ENCODE measurements around the gene ZNF705A.
A peak's percentile ranks its signal among the peaks of the same experiment; 100 is the strongest.
"Not testable (repeated sequence)": the region's sequence is repeated elsewhere in the genome, so short reads cannot be mapped to it uniquely, and the experiment has no call there.

Gene ZNF705A

GRCh38 chr12:8154526-8154925 lies 2.3 kb upstream of the ZNF705A start:
- Histone ChIP-seq H4K91ac (ENCODE audit: low read length) (no peak overlapping the region), H3K27me3 (ENCODE audit: control insufficient read depth in 1 of 2, insufficient read depth in 1 of 2, low read length in 2 of 2) (peaks cover 0 to 6% of the 10 kb centered on the region in 2 experiments), H3K79me1 (replicated peaks; ENCODE audit: low read length, poor library complexity, severe bottlenecking) (no peaks in the 10 kb centered on the region), H4K8ac (ENCODE audit: low read length) (no peak overlapping the region), H3K9ac (ENCODE audit: low read length) (no peak overlapping the region), H2AFZ (ENCODE audit: low read depth, low read length) (no peak overlapping the region), H3K4me3 (ENCODE audit: insufficient read depth in 1 of 2, low read depth in 1 of 2, low read length in 2 of 2) (no peak overlapping the region), H3K18ac (ENCODE audit: low read depth in 1 of 2, low read length in 2 of 2) (no peak overlapping the region), H2BK120ac (ENCODE audit: low read depth, low read length) (no peak overlapping the region), H3K36me3 (ENCODE audit: control insufficient read depth in 1 of 2, insufficient read depth in 2 of 2, low read depth in 1 of 2, low read length in 2 of 2) (no peaks in the 10 kb centered on the region), H2BK5ac (ENCODE audit: low read depth, low read length, poor library complexity, severe bottlenecking) (no peak overlapping the region), H3K4ac (ENCODE audit: low read depth in 1 of 2, low read length in 2 of 2) (no peak overlapping the region), H3K27ac (ENCODE audit: low read length, poor library complexity, severe bottlenecking) (no peak overlapping the region), H3K14ac (ENCODE audit: low read length in 2 of 2) (no peak overlapping the region), H3K9me3 (ENCODE audit: control insufficient read depth, low read length) (no peaks in the 10 kb centered on the region), H3K23ac (ENCODE audit: low read length in 2 of 2) (no peak overlapping the region), H2BK15ac (ENCODE audit: low read depth, poor library complexity, severe bottlenecking) (no peak overlapping the region), H2AK5ac (ENCODE audit: low read length, severe bottlenecking) (no peak overlapping the region), H3K4me2 (ENCODE audit: low read length, poor library complexity, severe bottlenecking) (no peak overlapping the region), H3K4me1 (ENCODE audit: control insufficient read depth, insufficient read depth, low read depth, low read length) (no peaks in the 10 kb centered on the region), H2BK12ac (ENCODE audit: low read length in 2 of 2) (no peak overlapping the region)
- no peak for DNase-seq

- Histone ChIP-seq H3K36me3 (ENCODE audit: control insufficient read depth in 1 of 2, insufficient read depth in 2 of 2, low read depth in 1 of 2, low read length in 2 of 2) (no peaks in the 10 kb centered on the region), H3K27me3 (ENCODE audit: control insufficient read depth in 1 of 2, insufficient read depth in 1 of 2, low read length in 2 of 2) (peaks cover 0 to 6% of the 10 kb centered on the region in 2 experiments), H3K4me3 (ENCODE audit: insufficient read depth in 1 of 2, low read depth in 1 of 2, low read length in 2 of 2) (no peak overlapping the region), H2BK5ac (ENCODE audit: low read depth, low read length, poor library complexity, severe bottlenecking) (peak overlapping the region; percentile 44), H3K4me1 (ENCODE audit: control insufficient read depth, insufficient read depth, low read depth, low read length) (no peaks in the 10 kb centered on the region), H3K79me1 (replicated peaks; ENCODE audit: low read length, poor library complexity, severe bottlenecking) (no peaks in the 10 kb centered on the region), H3K14ac (ENCODE audit: low read length in 2 of 2) (no peak overlapping the region), H4K8ac (ENCODE audit: low read length) (no peak overlapping the region), H3K4me2 (ENCODE audit: low read length, poor library complexity, severe bottlenecking) (no peak overlapping the region), H2AK5ac (ENCODE audit: low read length, severe bottlenecking) (no peak overlapping the region), H2BK15ac (ENCODE audit: low read depth, poor library complexity, severe bottlenecking) (no peak overlapping the region), H3K9me3 (ENCODE audit: control insufficient read depth, low read length) (no peaks in the 10 kb centered on the region), H2BK12ac (ENCODE audit: low read length in 2 of 2) (no peak overlapping the region), H3K27ac (ENCODE audit: low read length, poor library complexity, severe bottlenecking) (peak overlapping the region; percentile 93), H2BK120ac (ENCODE audit: low read depth, low read length) (no peak overlapping the region), H4K91ac (ENCODE audit: low read length) (no peak overlapping the region), H3K9ac (ENCODE audit: low read length) (no peak overlapping the region), H3K4ac (ENCODE audit: low read depth in 1 of 2, low read length in 2 of 2) (no peak overlapping the region), H3K23ac (ENCODE audit: low read length in 2 of 2) (no peak overlapping the region), H3K18ac (ENCODE audit: low read depth in 1 of 2, low read length in 2 of 2) (no peak overlapping the region), H2AFZ (ENCODE audit: low read depth, low read length) (no peak overlapping the region)
- WGBS: no CpG with 5 or more reads among the region's 2 CpGs
- DNase-seq: peak; percentile 1
These were observed 399 bp upstream of the ZNF705A start for GRCh38 chr12:8156416-8156815.

DNA sequence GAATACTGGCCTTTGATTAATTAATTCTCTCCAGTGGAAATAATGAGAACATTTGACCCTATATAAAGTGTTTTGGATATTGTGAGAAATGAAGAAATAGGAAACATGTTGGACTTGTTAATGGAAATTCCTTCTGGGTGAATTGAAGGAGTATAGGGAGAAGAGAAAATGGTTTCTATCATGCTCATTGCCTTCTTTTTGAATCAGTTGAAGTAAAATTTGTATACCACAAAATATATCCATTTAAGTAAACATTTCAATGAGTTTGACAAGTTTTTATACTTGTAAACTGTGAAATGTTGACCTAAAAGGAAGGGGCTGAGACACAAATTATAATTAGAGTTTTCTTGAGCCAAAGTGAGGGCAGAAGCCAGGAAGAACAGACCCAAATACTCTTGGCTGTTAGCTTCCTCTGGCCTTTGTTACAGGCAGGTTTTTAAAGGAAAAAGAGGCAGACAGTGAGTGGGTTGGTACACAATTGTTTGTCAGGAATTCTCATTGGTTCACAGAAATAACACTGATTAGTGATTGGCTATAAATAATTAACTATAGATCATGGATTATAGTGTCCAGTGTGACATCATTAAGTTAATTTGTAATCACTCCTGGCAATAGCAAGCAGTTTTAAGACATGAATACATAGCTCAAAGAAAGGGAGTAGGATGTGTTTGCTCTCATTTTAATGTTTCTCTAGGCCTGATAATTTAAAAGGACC lies 826 bp downstream of the ZNF705A start:
- no peak overlapping the region for H3K9ac ChIP-seq (ENCODE audit: low read length)
- H3K18ac ChIP-seq (ENCODE audit: low read depth in 1 of 2, low read length in 2 of 2): peak overlapping the region in 1 of 2 experiments; percentile 75
- no peaks in the 10 kb centered on the region for H3K79me1 ChIP-seq (replicated peaks; ENCODE audit: low read length, poor library complexity, severe bottlenecking)
- H4K8ac ChIP-seq (ENCODE audit: low read length): no peak overlapping the region
- H2AK5ac ChIP-seq (ENCODE audit: low read length, severe bottlenecking): no peak overlapping the region
- no peak overlapping the region for H2BK12ac ChIP-seq (ENCODE audit: low read length in 2 of 2)
- no peak overlapping the region for H3K23ac ChIP-seq (ENCODE audit: low read length in 2 of 2)
- no peak overlapping the region for H2BK15ac ChIP-seq (ENCODE audit: low read depth, poor library complexity, severe bottlenecking)
- no peak for DNase-seq
- H2BK5ac ChIP-seq (ENCODE audit: low read depth, low read length, poor library complexity, severe bottlenecking): peak overlapping the region; percentile 51
- no peak overlapping the region for H3K4me3 ChIP-seq (ENCODE audit: insufficient read depth in 1 of 2, low read depth in 1 of 2, low read length in 2 of 2)
- H3K4ac ChIP-seq (ENCODE audit: low read depth in 1 of 2, low read length in 2 of 2): no peak overlapping the region
- no peak overlapping the region for H2BK120ac ChIP-seq (ENCODE audit: low read depth, low read length)
- no peak overlapping the region for H3K4me2 ChIP-seq (ENCODE audit: low read length, poor library complexity, severe bottlenecking)
- peak overlapping the region; percentile 93 for H3K27ac ChIP-seq (ENCODE audit: low read length, poor library complexity, severe bottlenecking)
- H3K4me1 ChIP-seq (ENCODE audit: control insufficient read depth, insufficient read depth, low read depth, low read length): no peaks in the 10 kb centered on the region
- H3K9me3 ChIP-seq (ENCODE audit: control insufficient read depth, low read length): no peaks in the 10 kb centered on the region
- no peak overlapping the region for H3K14ac ChIP-seq (ENCODE audit: low read length in 2 of 2)
- no peaks in the 10 kb centered on the region for H3K36me3 ChIP-seq (ENCODE audit: control insufficient read depth in 1 of 2, insufficient read depth in 2 of 2, low read depth in 1 of 2, low read length in 2 of 2)
- no peak overlapping the region for H4K91ac ChIP-seq (ENCODE audit: low read length)
- peaks cover 0 to 6% of the 10 kb centered on the region in 2 experiments for H3K27me3 ChIP-seq (ENCODE audit: control insufficient read depth in 1 of 2, insufficient read depth in 1 of 2, low read length in 2 of 2)
- H2AFZ ChIP-seq (ENCODE audit: low read depth, low read length): no peak overlapping the region

DNA sequence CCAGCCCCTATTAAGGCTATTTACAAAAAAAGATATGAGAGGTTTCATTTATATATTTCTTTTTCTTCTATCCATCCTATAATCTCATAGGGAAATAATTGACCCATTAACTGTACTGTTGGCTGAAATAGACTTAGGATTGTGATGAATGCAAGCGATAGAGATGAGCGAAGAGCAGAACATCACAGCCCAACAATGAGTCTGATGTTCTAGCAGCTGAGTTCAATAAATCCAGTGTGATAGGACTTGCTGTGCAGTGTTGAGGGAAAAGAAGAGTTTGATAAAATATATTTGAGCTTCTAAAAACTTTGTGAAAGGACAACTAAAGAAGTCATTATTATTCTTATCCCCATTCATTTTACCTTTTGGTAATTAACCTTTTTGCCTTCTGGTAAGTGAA lies 16.1 kb downstream of the ZNF705A start:
- not testable (repeated sequence) for H3K4me3 ChIP-seq (ENCODE audit: insufficient read depth in 1 of 2, low read depth in 1 of 2, low read length in 2 of 2); H2BK5ac ChIP-seq (ENCODE audit: low read depth, low read length, poor library complexity, severe bottlenecking); H2AK5ac ChIP-seq (ENCODE audit: low read length, severe bottlenecking); H3K9ac ChIP-seq (ENCODE audit: low read length); H4K91ac ChIP-seq (ENCODE audit: low read length); H2BK15ac ChIP-seq (ENCODE audit: low read depth, poor library complexity, severe bottlenecking); H4K8ac ChIP-seq (ENCODE audit: low read length); H3K9me3 ChIP-seq (ENCODE audit: control insufficient read depth, low read length); H2AFZ ChIP-seq (ENCODE audit: low read depth, low read length); H2BK12ac ChIP-seq (ENCODE audit: low read length in 2 of 2); H3K27ac ChIP-seq (ENCODE audit: low read length, poor library complexity, severe bottlenecking); H2BK120ac ChIP-seq (ENCODE audit: low read depth, low read length); H3K23ac ChIP-seq (ENCODE audit: low read length in 2 of 2); H3K27me3 ChIP-seq (ENCODE audit: control insufficient read depth in 1 of 2, insufficient read depth in 1 of 2, low read length in 2 of 2); H3K4ac ChIP-seq (ENCODE audit: low read depth in 1 of 2, low read length in 2 of 2); H3K18ac ChIP-seq (ENCODE audit: low read depth in 1 of 2, low read length in 2 of 2); H3K4me1 ChIP-seq (ENCODE audit: control insufficient read depth, insufficient read depth, low read depth, low read length); H3K36me3 ChIP-seq (ENCODE audit: control insufficient read depth in 1 of 2, insufficient read depth in 2 of 2, low read depth in 1 of 2, low read length in 2 of 2); DNase-seq; H3K14ac ChIP-seq (ENCODE audit: low read length in 2 of 2); H3K79me1 ChIP-seq (replicated peaks; ENCODE audit: low read length, poor library complexity, severe bottlenecking); H3K4me2 ChIP-seq (ENCODE audit: low read length, poor library complexity, severe bottlenecking)
- 95% methylated on average over 2 of the region's 2 CpGs for WGBS
